Activated naive CD4-positive, alpha-beta T cell treated with anti-CD3 and anti-CD28 coated beads for 36 hours (primary cell): ENCODE measurements around the gene RNU1-2. TPM values are rescaled to one million over a fixed set of nuclear protein-coding genes. Genes with fewer than 3 reads are reported as not detected.
"Not testable (repeated sequence)": the region's sequence is repeated elsewhere in the genome, so short reads cannot be mapped to it uniquely, and the experiment has no call there.

ENCODE experiments used
- CTCF ChIA-PET: fragments of 350-600 bp; sonication (Branson Sonifier 250); formaldehyde crosslinking; loops from one replicate; lab custom pipeline; 2021; ENCODE audit warnings: antibody characterized with exemption; lab: Charles Lee
- DNase-seq: peaks from one replicate; pipeline ENCODE4 v3.0.0-alpha.2; 2020
- H3K27ac Mint-ChIP-seq: one replicate; pipeline ENCODE4 v1.8.0; 2021; ENCODE audit warnings: mild to moderate bottlenecking, mixed read lengths
- H3K27me3 Mint-ChIP-seq: one replicate; pipeline ENCODE4 v1.8.0; 2021; ENCODE audit warnings: low read depth, mixed read lengths
- H3K36me3 Mint-ChIP-seq: one replicate; pipeline ENCODE4 v1.8.0; 2021; ENCODE audit warnings: low read depth, mixed read lengths
- H3K4me1 Mint-ChIP-seq: one replicate; pipeline ENCODE4 v1.8.0; 2021; ENCODE audit warnings: low read depth, mixed read lengths
- H3K4me3 Mint-ChIP-seq: one replicate; pipeline ENCODE4 v1.8.0; 2021; ENCODE audit warnings: mild to moderate bottlenecking, moderate library complexity, mixed read lengths
- H3K9me3 Mint-ChIP-seq: one replicate; pipeline ENCODE4 v1.8.0; 2021; ENCODE audit warnings: mixed read lengths
- intact Hi-C: fragments of 100-400 bp; cut with micrococcal nuclease; formaldehyde crosslinking; loops from one replicate; pipeline ENCODE4 v1.15.1; 2023
- total RNA-seq, 2 experiments: library from RNA; stranded (reverse); gene quantifications; one replicate each; pipeline ENCODE4 v1.2.3, GENCODE V29; 2021

Gene RNU1-2
- total RNA-seq, 2 experiments from 2014 or later, result 1,341 to 1,386 TPM

GRCh38 chr1:16904560-16905109 is 8.9 kb downstream of the RNU1-2 start:
- no peak overlapping the region for H3K27ac Mint-ChIP-seq
- no peaks in the 10 kb centered on the region for H3K36me3 Mint-ChIP-seq
- peaks cover 32% of the 10 kb centered on the region for H3K4me1 Mint-ChIP-seq
- no peaks in the 10 kb centered on the region for H3K27me3 Mint-ChIP-seq
- intact Hi-C loops, result loop anchor here (1.0 to 10.0 kb wide), 9 partner anchors 8 to 1380 kb away; partner anchors contain the start of genes CASP9, CROCC, NECAP2 and RNU1-1
- CTCF ChIA-PET, result interaction anchor here (0.7 kb wide), 1 partner anchor 47 kb away, joined by 3 read pairs; no protein-coding TSS in a partner anchor
- H3K9me3 Mint-ChIP-seq, result no peaks in the 10 kb centered on the region
- DNase-seq, result peak; percentile 100
- H3K4me3 Mint-ChIP-seq, result no peak overlapping the region

- no peaks in the 10 kb centered on the region for H3K36me3 Mint-ChIP-seq
- H3K4me3 Mint-ChIP-seq, result no peak overlapping the region
- no peak overlapping the region for H3K27ac Mint-ChIP-seq
- H3K4me1 Mint-ChIP-seq, result peaks cover 35% of the 10 kb centered on the region
- CTCF ChIA-PET, result interaction anchor here (0.7 kb wide), 1 partner anchor 47 kb away, joined by 3 read pairs; no protein-coding TSS in a partner anchor
- intact Hi-C loops, result loop anchor here (1.0 to 10.0 kb wide), 6 partner anchors 16 to 1380 kb away; partner anchors contain the start of genes CASP9, CROCC, NECAP2 and SZRD1
- peak; percentile 50 for DNase-seq
- H3K9me3 Mint-ChIP-seq, result no peaks in the 10 kb centered on the region
- no peaks in the 10 kb centered on the region for H3K27me3 Mint-ChIP-seq
Measured at GRCh38 chr1:16905110-16905867, 9.5 kb downstream of the RNU1-2 start.

GRCh38 chr1:16905868-16906702 is 10.3 kb downstream of the RNU1-2 start:
- Mint-ChIP-seq H3K36me3 (no peaks in the 10 kb centered on the region), H3K4me3 (no peak overlapping the region), H3K9me3 (no peaks in the 10 kb centered on the region), H3K27ac (no peak overlapping the region), H3K4me1 (peaks cover 29% of the 10 kb centered on the region), H3K27me3 (no peaks in the 10 kb centered on the region)
- intact Hi-C loops, result loop anchor here (1.0 to 10.0 kb wide), 6 partner anchors 15 to 1381 kb away; partner anchors contain the start of genes CASP9, CROCC, NECAP2 and SZRD1
- CTCF ChIA-PET, result interaction anchor here (0.7 kb wide), 1 partner anchor 17 kb away, joined by 3 read pairs; no protein-coding TSS in a partner anchor
- DNase-seq, result peak; percentile 60

- no peak for DNase-seq
- CTCF ChIA-PET, result no interaction called here
- Mint-ChIP-seq H3K36me3 (no peaks in the 10 kb centered on the region), H3K27ac (no peak overlapping the region), H3K4me1 (peaks cover 22% of the 10 kb centered on the region), H3K4me3 (no peak overlapping the region), H3K27me3 (no peaks in the 10 kb centered on the region), H3K9me3 (no peaks in the 10 kb centered on the region)
- intact Hi-C loops, result loop anchor here (5.0 to 10.0 kb wide), 4 partner anchors 465 to 1072 kb away; partner anchors contain the start of genes NECAP2 and SZRD1
Measured at GRCh38 chr1:16906873-16907272, 11.1 kb downstream of the RNU1-2 start.

- DNase-seq, result no peak
- intact Hi-C loops, result loop anchor here (5.0 to 10.0 kb wide), 4 partner anchors 466 to 1073 kb away; partner anchors contain the start of genes NECAP2 and SZRD1
- no peak overlapping the region for H3K27ac Mint-ChIP-seq
- H3K9me3 Mint-ChIP-seq, result no peaks in the 10 kb centered on the region
- H3K4me1 Mint-ChIP-seq, result peaks cover 22% of the 10 kb centered on the region
- H3K36me3 Mint-ChIP-seq, result no peaks in the 10 kb centered on the region
- CTCF ChIA-PET, result no interaction called here
- H3K27me3 Mint-ChIP-seq, result no peaks in the 10 kb centered on the region
- no peak overlapping the region for H3K4me3 Mint-ChIP-seq
Measured at GRCh38 chr1:16907870-16908758, 12.3 kb downstream of the RNU1-2 start.

GRCh38 chr1:16911851-16912721 is 16.3 kb downstream of the RNU1-2 start:
- H3K27me3 Mint-ChIP-seq, H3K27ac Mint-ChIP-seq, H3K36me3 Mint-ChIP-seq, CTCF ChIA-PET, DNase-seq, H3K4me3 Mint-ChIP-seq, H3K9me3 Mint-ChIP-seq: not testable (repeated sequence)
- intact Hi-C loops, result loop anchor here (5.0 kb wide), 2 partner anchors 140 to 525 kb away; partner anchors contain the start of genes RCC2 and SDHB
- H3K4me1 Mint-ChIP-seq, result peaks cover 33% of the 10 kb centered on the region

- H3K36me3 Mint-ChIP-seq, DNase-seq, H3K27ac Mint-ChIP-seq, H3K9me3 Mint-ChIP-seq, CTCF ChIA-PET, H3K27me3 Mint-ChIP-seq: not testable (repeated sequence)
- H3K4me3 Mint-ChIP-seq, result peak overlapping the region; percentile 88
- peaks cover 31% of the 10 kb centered on the region for H3K4me1 Mint-ChIP-seq
- intact Hi-C loops, result loop anchor here (1.0 to 5.0 kb wide), 3 partner anchors 8 to 525 kb away; partner anchors contain the start of genes RCC2 and SDHB
Measured at GRCh38 chr1:16912742-16913141, 17.0 kb downstream of the RNU1-2 start.

GRCh38 chr1:16913181-16913832 is 17.5 kb downstream of the RNU1-2 start:
- intact Hi-C loops, result loop anchor here (1.0 to 5.0 kb wide), 3 partner anchors 9 to 524 kb away; partner anchors contain the start of genes RCC2 and SDHB
- Mint-ChIP-seq H3K4me3 (peak overlapping the region; percentile 88), H3K9me3 (no peaks in the 10 kb centered on the region)

GRCh38 chr1:16913833-16914662 is 18.3 kb downstream of the RNU1-2 start:
- no peaks in the 10 kb centered on the region for H3K9me3 Mint-ChIP-seq
- H3K27ac Mint-ChIP-seq, result peak overlapping the region; percentile 77
- peaks cover 30% of the 10 kb centered on the region for H3K4me1 Mint-ChIP-seq
- intact Hi-C loops, result loop anchor here (1.0 to 5.0 kb wide), 4 partner anchors 10 to 523 kb away; partner anchors contain the start of genes RCC2 and SDHB
- CTCF ChIA-PET, result interaction anchor here (0.6 to 0.7 kb wide), 2 partner anchors 293 to 297 kb away, joined by 3 read pairs; no protein-coding TSS in a partner anchor
- H3K27me3 Mint-ChIP-seq, result no peaks in the 10 kb centered on the region
- peak; percentile 92 for DNase-seq
- peak overlapping the region; percentile 88 for H3K4me3 Mint-ChIP-seq
- H3K36me3 Mint-ChIP-seq, result no peaks in the 10 kb centered on the region

More at GRCh38 chr1:16913181-16913832, 17.5 kb downstream of the RNU1-2 start:
- Mint-ChIP-seq H3K4me1 (peaks cover 30% of the 10 kb centered on the region), H3K36me3 (no peaks in the 10 kb centered on the region), H3K27ac (no peak overlapping the region), H3K27me3 (no peaks in the 10 kb centered on the region)
- no peak for DNase-seq
- CTCF ChIA-PET, result interaction anchor here (0.7 kb wide), 1 partner anchor 292 kb away, joined by 3 read pairs; no protein-coding TSS in a partner anchor
